Testis (tissue), 2 donors: ENCODE data around the gene MYL6B.

Experiments used
- CTCF ChIP-seq, 3 experiments: fragments of 450-650 bp in 2 of 3; fragments of 200-600 bp in 1 of 3; sonication (generic) in 1 of 3; IDR thresholded peaks; one replicate each; pipeline ENCODE4 v1.5.1; 2016 to 2019; ENCODE audit warnings: antibody characterized with exemption in 3 of 3, mild to moderate bottlenecking in 2 of 3, moderate library complexity in 1 of 3
- POLR2A ChIP-seq: fragments of 450-650 bp; IDR thresholded peaks from one replicate; pipeline ENCODE4 v1.6.1; 2017; ENCODE audit warnings: antibody characterized with exemption, mild to moderate bottlenecking, moderate library complexity

DNA sequence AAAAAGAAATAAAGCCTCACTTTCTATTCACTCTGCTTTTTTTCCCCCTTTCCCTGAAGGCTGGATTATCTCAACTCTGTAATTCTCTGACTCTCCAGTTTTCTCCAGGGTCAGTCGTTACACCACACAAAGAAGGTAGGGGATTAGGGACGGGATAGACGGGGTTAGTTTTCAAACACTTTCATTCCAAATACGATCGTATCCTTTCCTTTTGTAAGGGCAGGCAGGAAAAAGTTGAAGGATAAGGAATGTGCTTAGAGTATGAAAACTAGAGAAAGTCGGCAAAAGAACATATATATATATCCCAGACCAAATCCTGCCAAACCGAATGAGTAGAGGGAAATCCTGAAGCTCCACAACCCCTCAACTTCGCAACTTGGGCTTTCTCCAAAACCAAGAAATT, 24.9 kb upstream of the MYL6B start:
- TF ChIP-seq CTCF (IDR thresholded peaks at IDR 0.05) (no peak), POLR2A (no peak)
